B cell (primary cell): ENCODE measurements around the gene STX1B. TPM values are rescaled to one million over a fixed set of nuclear protein-coding genes. Genes with fewer than 3 reads are reported as not detected.

Experiments used
- ATAC-seq: fragments of 200-7000 bp; cut with Tn5 transposase; one replicate; pipeline ENCODE4 v1.10.0; 2021; ENCODE audit warnings: low read depth, mild to moderate bottlenecking, moderate number of reproducible peaks, moderate library complexity
- CTCF ChIA-PET: fragments of 350-600 bp; sonication (Branson Sonifier 250); formaldehyde crosslinking; loops from one replicate; lab custom pipeline; 2021; ENCODE audit warnings: antibody characterized with exemption, inconsistent platforms; lab: Charles Lee
- POLR2A ChIA-PET: fragments of 350-600 bp; sonication (Branson Sonifier 250); formaldehyde crosslinking; loops from one replicate; lab custom pipeline; 2021; ENCODE audit warnings: antibody characterized with exemption; lab: Charles Lee
- DNase-seq: peaks from one replicate; pipeline ENCODE4 v3.0.0; 2013
- H2AFZ ChIP-seq: 2 replicates; pipeline ENCODE4 v1.6.1; 2012; ENCODE audit warnings: mild to moderate bottlenecking, low read depth, low read length; ENCODE audit not compliant: insufficient read depth, poor library complexity, severe bottlenecking
- H3K27ac ChIP-seq, 2 donors: 1 replicate in 1 of 2; 2 replicates in 1 of 2; pipeline ENCODE4 v1.5.1; 2012 to 2013; ENCODE audit warnings: low read length in 2 of 2, mild to moderate bottlenecking in 2 of 2, moderate library complexity in 1 of 2
- H3K27me3 ChIP-seq, 4 experiments: fragments of 200-600 bp in 1 of 4; sonication (generic) in 1 of 4; replicated peaks in 1 of 4; 1 replicate in 2 of 4; 2 replicates in 2 of 4; pipeline versions ENCODE4 v1.6.1 to v1.7.0; 2013 to 2016; ENCODE audit warnings: low read length in 3 of 4, mild to moderate bottlenecking in 2 of 4, mixed read lengths in 1 of 4, moderate library complexity in 1 of 4; ENCODE audit not compliant: insufficient read depth in 4 of 4, control insufficient read depth in 3 of 4; ENCODE audit errors: control extremely low read depth in 1 of 4
- H3K36me3 ChIP-seq, 2 experiments: replicated peaks in 1 of 2; 1 replicate in 1 of 2; 2 replicates in 1 of 2; pipeline versions ENCODE4 v1.6.1 to v1.7.1; 2013; ENCODE audit warnings: low read length in 1 of 2; ENCODE audit not compliant: insufficient read depth in 2 of 2, control insufficient read depth in 1 of 2; ENCODE audit errors: control extremely low read depth in 1 of 2, extremely low read depth in 1 of 2
- H3K4me1 ChIP-seq, 2 donors: fragments of 200-600 bp in 1 of 2; sonication (generic) in 1 of 2; 1 replicate in 1 of 2; 2 replicates in 1 of 2; pipeline versions ENCODE4 v1.5.1 to v1.6.1; 2013 to 2017; ENCODE audit warnings: low read length in 2 of 2; ENCODE audit not compliant: control insufficient read depth in 2 of 2, insufficient read depth in 2 of 2
- H3K4me2 ChIP-seq: replicated peaks from 2 replicates; pipeline ENCODE3; 2012; ENCODE audit warnings: mild to moderate bottlenecking, low read depth, low read length; ENCODE audit not compliant: poor library complexity, severe bottlenecking
- H3K4me3 ChIP-seq, 5 experiments: fragments of 200-600 bp in 1 of 5; sonication (generic) in 1 of 5; 1 replicate in 3 of 5; 2 replicates in 2 of 5; pipeline versions ENCODE4 v1.5.1 to v1.7.0; 2011 to 2016; ENCODE audit warnings: low read length in 4 of 5, mild to moderate bottlenecking in 4 of 5, low read depth in 2 of 5, control low read depth in 1 of 5, moderate library complexity in 1 of 5; ENCODE audit not compliant: insufficient read depth in 1 of 5; ENCODE audit errors: control extremely low read depth in 1 of 5, extremely low read depth in 1 of 5
- H3K79me2 ChIP-seq: fragments of 200-600 bp; sonication (generic); one replicate; pipeline ENCODE4 v1.6.0; 2016; ENCODE audit warnings: low read length; ENCODE audit not compliant: control insufficient read depth, insufficient read depth
- H3K9ac ChIP-seq: fragments of 200-600 bp; sonication (generic); 2 replicates; pipeline ENCODE4 v1.6.1; 2017; ENCODE audit warnings: mild to moderate bottlenecking, low read length, moderate library complexity
- H3K9me3 ChIP-seq, 3 donors: one replicate each; pipeline versions ENCODE4 v1.6.1 to v1.7.1; 2013; ENCODE audit warnings: low read length in 2 of 3; ENCODE audit not compliant: control insufficient read depth in 2 of 3, insufficient read depth in 1 of 3; ENCODE audit errors: control extremely low read depth in 1 of 3
- H4K20me1 ChIP-seq: 2 replicates; pipeline ENCODE4 v1.6.0; 2012; ENCODE audit warnings: mild to moderate bottlenecking, low read length; ENCODE audit not compliant: insufficient read depth, control insufficient read depth, poor library complexity, severe bottlenecking
- H3K27ac Mint-ChIP-seq: one replicate; pipeline ENCODE4 v1.8.0; 2021; ENCODE audit warnings: mixed read lengths
- H3K27me3 Mint-ChIP-seq: one replicate; pipeline ENCODE4 v1.8.0; 2021; ENCODE audit warnings: mixed read lengths
- H3K4me1 Mint-ChIP-seq: one replicate; pipeline ENCODE4 v1.8.0; 2021; ENCODE audit warnings: mixed read lengths
- H3K4me3 Mint-ChIP-seq: one replicate; pipeline ENCODE4 v1.8.0; 2021; ENCODE audit warnings: mixed read lengths
- H3K9me3 Mint-ChIP-seq: one replicate; pipeline ENCODE4 v1.8.0; 2022; ENCODE audit warnings: mixed read lengths; ENCODE audit not compliant: insufficient read depth
- EZH2 ChIP-seq: IDR thresholded peaks from 2 replicates; pipeline ENCODE4 v1.6.1; 2012; ENCODE audit warnings: borderline replicate concordance, low read depth, mild to moderate bottlenecking, moderate library complexity, low read length; ENCODE audit not compliant: insufficient read depth, poor library complexity, severe bottlenecking
- WGBS: methylation state at CpG from one replicate; pipeline ENCODE4 v1.1.5; 2013; ENCODE audit warnings: missing lambda C conversion rate; ENCODE audit not compliant: insufficient coverage; 5-methylcytosine and 5-hydroxymethylcytosine counted together
- intact Hi-C: fragments of 100-400 bp; cut with micrococcal nuclease; formaldehyde crosslinking; loops from one replicate; pipeline ENCODE4 v1.10.0; 2022
- polyA plus RNA-seq: library from polyadenylated mRNA; depleted of rRNA; stranded (reverse); fragments of >200 nt; gene quantifications from 2 replicates; pipeline ENCODE4 v1.2.3, GENCODE V29; 2012
- total RNA-seq, 2 donors: library from RNA; stranded (reverse); fragments of 120-200 nt in 1 of 2; gene quantifications; 1 replicate in 1 of 2; 2 replicates in 1 of 2; pipeline versions ENCODE4 v1.2.3 to v1.2.4, GENCODE V29; 2013 to 2022
- TF ChIP-seq, protein P1 (sequence below): fragments of 200-600 bp; IDR thresholded peaks from one replicate; pipeline ENCODE4 v1.8.0; 2022; ENCODE audit warnings: antibody characterized with exemption, mild to moderate bottlenecking

STX1B gene
- total and polyA plus RNA-seq, 2 donors (not counting 1 experiment from before 2014, with no cell fraction given) = 2.1 to 2.2 TPM

DNA sequence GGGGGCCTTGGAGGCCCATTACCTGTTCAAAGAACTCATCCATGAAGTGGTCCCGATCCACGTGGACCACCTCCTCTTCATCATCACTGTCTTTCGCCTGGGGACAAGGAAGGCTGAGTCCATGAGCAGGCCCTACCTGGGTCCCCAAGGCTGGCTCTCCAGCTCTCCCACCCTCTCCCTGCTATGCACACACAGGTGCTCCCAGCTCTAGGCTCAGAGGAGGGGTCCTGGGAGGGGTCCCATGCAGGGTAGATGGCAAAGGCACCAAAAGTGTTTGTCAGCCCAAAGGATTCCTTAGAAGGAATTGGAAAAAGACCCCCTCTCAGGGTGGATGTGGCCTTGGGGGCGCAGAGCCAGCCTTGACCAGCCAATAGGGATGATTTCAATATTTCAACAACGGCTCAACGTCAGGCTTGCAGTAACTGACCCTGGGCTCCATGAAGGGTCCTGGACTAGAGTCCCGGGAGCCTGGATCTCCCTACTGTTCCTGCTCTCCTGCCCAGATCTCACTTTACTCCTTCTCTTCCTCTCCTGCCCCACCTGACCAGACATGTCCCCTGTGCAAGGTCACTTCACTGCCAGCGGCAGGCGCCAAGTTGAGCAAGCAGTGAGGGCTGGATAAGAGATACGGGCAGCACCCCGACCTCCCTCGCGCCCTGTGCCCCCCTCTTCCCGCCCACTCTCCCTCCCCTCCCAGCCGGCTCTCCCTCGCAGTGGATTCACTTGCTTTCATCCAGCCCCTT, 8.8 kb downstream of the STX1B start:
- ATAC-seq = no peak
- no peak for TF ChIP-seq EZH2
- TF ChIP-seq, protein P1, sequence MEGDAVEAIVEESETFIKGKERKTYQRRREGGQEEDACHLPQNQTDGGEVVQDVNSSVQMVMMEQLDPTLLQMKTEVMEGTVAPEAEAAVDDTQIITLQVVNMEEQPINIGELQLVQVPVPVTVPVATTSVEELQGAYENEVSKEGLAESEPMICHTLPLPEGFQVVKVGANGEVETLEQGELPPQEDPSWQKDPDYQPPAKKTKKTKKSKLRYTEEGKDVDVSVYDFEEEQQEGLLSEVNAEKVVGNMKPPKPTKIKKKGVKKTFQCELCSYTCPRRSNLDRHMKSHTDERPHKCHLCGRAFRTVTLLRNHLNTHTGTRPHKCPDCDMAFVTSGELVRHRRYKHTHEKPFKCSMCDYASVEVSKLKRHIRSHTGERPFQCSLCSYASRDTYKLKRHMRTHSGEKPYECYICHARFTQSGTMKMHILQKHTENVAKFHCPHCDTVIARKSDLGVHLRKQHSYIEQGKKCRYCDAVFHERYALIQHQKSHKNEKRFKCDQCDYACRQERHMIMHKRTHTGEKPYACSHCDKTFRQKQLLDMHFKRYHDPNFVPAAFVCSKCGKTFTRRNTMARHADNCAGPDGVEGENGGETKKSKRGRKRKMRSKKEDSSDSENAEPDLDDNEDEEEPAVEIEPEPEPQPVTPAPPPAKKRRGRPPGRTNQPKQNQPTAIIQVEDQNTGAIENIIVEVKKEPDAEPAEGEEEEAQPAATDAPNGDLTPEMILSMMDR = no peak
- Histone ChIP-seq H2AFZ (no peak overlapping the region), H3K27ac (no peak overlapping the region), H3K4me3 (no peak overlapping the region), H3K9me3 (peaks cover 0 to 5% (median 0%) of the 10 kb centered on the region in 3 donors), H3K9ac (no peak overlapping the region), H3K36me3 (no peaks in the 10 kb centered on the region), H3K4me1 (peaks cover 6 to 9% of the 10 kb centered on the region in 2 donors), H3K79me2 (no peaks in the 10 kb centered on the region), H4K20me1 (no peaks in the 10 kb centered on the region), H3K27me3 (peaks cover 0 to 4% (median 0%) of the 10 kb centered on the region in 4 experiments), H3K4me2 (no peak overlapping the region)
- peaks cover 4% of the 10 kb centered on the region for H3K27me3 Mint-ChIP-seq
- no peak overlapping the region for H3K4me3 Mint-ChIP-seq
- H3K4me1 Mint-ChIP-seq = peaks cover 3% of the 10 kb centered on the region
- intact Hi-C loops = no loop called here
- CTCF ChIA-PET = interaction anchor here (0.5 to 2.1 kb wide), 2 partner anchors 18 to 24 kb away, joined by 3 to 7 read pairs; partner anchors contain the start of gene HSD3B7
- WGBS = 92% methylated on average over 14 of the region's 16 CpGs
- POLR2A ChIA-PET = interaction anchor here (0.7 kb wide), 1 partner anchor 484 kb away, joined by 4 read pairs; no protein-coding TSS in a partner anchor
- no peak for DNase-seq
- no peak overlapping the region for H3K27ac Mint-ChIP-seq
- no peaks in the 10 kb centered on the region for H3K9me3 Mint-ChIP-seq
